AG04449 (cell line): Measurements from ENCODE around the gene EPSTI1.

ENCODE experiments used
- CTCF ChIA-PET: fragments of 350-600 bp; formaldehyde crosslinking; extraction: SDS; loops from one replicate; lab custom pipeline; 2021; ENCODE audit warnings: antibody characterized with exemption; lab: Yijun Ruan, JAX
- POLR2A ChIA-PET: fragments of 400-600, 350-600 bp; formaldehyde crosslinking; extraction: SDS; loops from one replicate; lab custom pipeline; 2020; ENCODE audit warnings: antibody characterized with exemption, inconsistent platforms; lab: Yijun Ruan, JAX
- DNase-seq: peaks from one replicate; pipeline ENCODE4 v3.0.0-alpha.2; 2010; ENCODE audit warnings: low read depth, low spot score
- H3K4me3 ChIP-seq: 2 replicates; pipeline ENCODE4 v1.5.1; 2011; ENCODE audit warnings: low read depth, mild to moderate bottlenecking, control low read depth, low read length
- CTCF ChIP-seq: IDR thresholded peaks from one replicate; pipeline ENCODE4 v1.5.1; 2011; ENCODE audit warnings: mild to moderate bottlenecking, moderate library complexity, low read length, control low read depth, inconsistent platforms; ENCODE audit not compliant: insufficient read depth; ENCODE audit errors: missing control alignments

Gene EPSTI1

GRCh38 chr13:42892760-42893159 is 99.3 kb downstream of the EPSTI1 start:
- no peak for DNase-seq
- no peak overlapping the region for H3K4me3 ChIP-seq
- ChIA-PET POLR2A (no interaction called here), CTCF (no interaction called here)
- TF ChIP-seq CTCF: no peak

GRCh38 chr13:42891591-42891990 is 100.5 kb downstream of the EPSTI1 start:
- TF ChIP-seq CTCF: no peak
- ChIA-PET CTCF (no interaction called here), POLR2A (no interaction called here)

GRCh38 chr13:42885325-42885724 is 106.7 kb downstream of the EPSTI1 start:
- POLR2A ChIA-PET: no interaction called here
- TF ChIP-seq CTCF: no peak
- DNase-seq: no peak
- CTCF ChIA-PET: no interaction called here
- no peak overlapping the region for H3K4me3 ChIP-seq

More at GRCh38 chr13:42891591-42891990, 100.5 kb downstream of the EPSTI1 start:
- no peak overlapping the region for H3K4me3 ChIP-seq
- DNase-seq: no peak

- no peak for TF ChIP-seq CTCF
- ChIA-PET CTCF (interaction anchor here (0.6 to 0.9 kb wide), 2 partner anchors 290 to 919 kb away, joined by 3 read pairs; no protein-coding TSS in a partner anchor), POLR2A (no interaction called here)
- DNase-seq: no peak
- H3K4me3 ChIP-seq: no peak overlapping the region
Observed at GRCh38 chr13:42883771-42884467, 108.1 kb downstream of the EPSTI1 start.

GRCh38 chr13:42883142-42883541 is 108.9 kb downstream of the EPSTI1 start:
- ChIA-PET POLR2A (no interaction called here), CTCF (interaction anchor here (0.9 kb wide), 1 partner anchor 920 kb away, joined by 3 read pairs; no protein-coding TSS in a partner anchor)
- TF ChIP-seq CTCF: no peak
- DNase-seq: no peak
- no peak overlapping the region for H3K4me3 ChIP-seq

- TF ChIP-seq CTCF: no peak
- ChIA-PET CTCF (no interaction called here), POLR2A (no interaction called here)
- H3K4me3 ChIP-seq: no peak overlapping the region
- no peak for DNase-seq
Observed at GRCh38 chr13:42880056-42880605, 111.9 kb downstream of the EPSTI1 start.
